Ovary (tissue), 3 donors: ENCODE measurements around the gene ZBTB4.

Experiments
- CTCF ChIP-seq, 3 donors: fragments of 450-650 bp in 2 of 3; fragments of 200-600 bp in 1 of 3; IDR thresholded peaks; one replicate each; pipeline versions ENCODE4 v1.5.1 to v1.8.0; 2016 to 2022; ENCODE audit warnings: antibody characterized with exemption in 3 of 3, mild to moderate bottlenecking in 1 of 3
- POLR2A ChIP-seq: fragments of 450-650 bp; IDR thresholded peaks from one replicate; pipeline ENCODE4 v1.6.1; 2017; ENCODE audit warnings: antibody characterized with exemption, mild to moderate bottlenecking, moderate library complexity
- donor health status: DM: no; HTN: no; CAD: no.

DNA sequence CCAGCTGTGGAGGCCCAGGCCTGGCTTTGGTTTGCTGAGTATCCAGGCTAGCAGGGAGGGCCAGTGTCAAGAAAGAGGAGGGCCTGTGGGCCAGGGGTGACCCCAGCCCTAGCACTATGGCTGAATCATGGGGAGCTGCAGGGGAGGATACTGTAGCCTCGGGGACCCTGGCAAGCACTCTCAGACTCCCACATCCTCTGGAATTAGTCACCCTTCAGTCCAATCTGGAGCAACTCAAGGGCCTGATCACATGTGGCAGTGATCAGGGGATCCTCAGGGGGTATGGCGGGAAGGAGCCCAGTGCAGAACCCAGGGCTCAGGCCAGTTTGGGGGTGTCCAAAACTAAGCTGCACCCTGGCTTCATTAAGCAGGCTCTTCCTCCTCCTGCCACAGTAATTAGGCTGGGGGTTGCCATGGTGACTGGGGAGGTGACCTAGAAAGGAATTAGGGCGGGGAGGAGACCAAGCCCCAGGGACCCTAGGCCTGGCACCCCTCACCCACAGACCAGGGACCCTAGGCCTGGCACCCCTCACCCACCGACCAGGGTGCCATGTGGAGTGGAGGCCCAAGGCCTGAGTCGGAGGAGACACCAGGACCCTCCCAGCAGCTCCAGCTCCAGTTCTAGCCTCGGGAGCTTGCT lies 66.0 kb downstream of the ZBTB4 start:
- no peak for TF ChIP-seq CTCF (IDR thresholded peaks at IDR 0.05)
- no peak for TF ChIP-seq POLR2A
